OCI-M2 (cell line): Measurements from ENCODE around the gene ZNF555.
"Not testable (repeated sequence)": the region's sequence is repeated elsewhere in the genome, so short reads cannot be mapped to it uniquely, and the experiment has no call there.

Source experiments
- DNase-seq: peaks from one replicate; lab custom pipeline; 2025; ENCODE audit not compliant: unreplicated experiment; lab: John Stamatoyannopoulos, UW

Gene ZNF555

GRCh38 chr19:2807379-2808128 is 33.7 kb upstream of the ZNF555 start:
- DNase-seq: no peak

- DNase-seq: no peak
These were observed 32.9 kb upstream of the ZNF555 start for GRCh38 chr19:2808129-2808941.

- no peak for DNase-seq
These were observed 31.7 kb upstream of the ZNF555 start for GRCh38 chr19:2809387-2810140.

DNA sequence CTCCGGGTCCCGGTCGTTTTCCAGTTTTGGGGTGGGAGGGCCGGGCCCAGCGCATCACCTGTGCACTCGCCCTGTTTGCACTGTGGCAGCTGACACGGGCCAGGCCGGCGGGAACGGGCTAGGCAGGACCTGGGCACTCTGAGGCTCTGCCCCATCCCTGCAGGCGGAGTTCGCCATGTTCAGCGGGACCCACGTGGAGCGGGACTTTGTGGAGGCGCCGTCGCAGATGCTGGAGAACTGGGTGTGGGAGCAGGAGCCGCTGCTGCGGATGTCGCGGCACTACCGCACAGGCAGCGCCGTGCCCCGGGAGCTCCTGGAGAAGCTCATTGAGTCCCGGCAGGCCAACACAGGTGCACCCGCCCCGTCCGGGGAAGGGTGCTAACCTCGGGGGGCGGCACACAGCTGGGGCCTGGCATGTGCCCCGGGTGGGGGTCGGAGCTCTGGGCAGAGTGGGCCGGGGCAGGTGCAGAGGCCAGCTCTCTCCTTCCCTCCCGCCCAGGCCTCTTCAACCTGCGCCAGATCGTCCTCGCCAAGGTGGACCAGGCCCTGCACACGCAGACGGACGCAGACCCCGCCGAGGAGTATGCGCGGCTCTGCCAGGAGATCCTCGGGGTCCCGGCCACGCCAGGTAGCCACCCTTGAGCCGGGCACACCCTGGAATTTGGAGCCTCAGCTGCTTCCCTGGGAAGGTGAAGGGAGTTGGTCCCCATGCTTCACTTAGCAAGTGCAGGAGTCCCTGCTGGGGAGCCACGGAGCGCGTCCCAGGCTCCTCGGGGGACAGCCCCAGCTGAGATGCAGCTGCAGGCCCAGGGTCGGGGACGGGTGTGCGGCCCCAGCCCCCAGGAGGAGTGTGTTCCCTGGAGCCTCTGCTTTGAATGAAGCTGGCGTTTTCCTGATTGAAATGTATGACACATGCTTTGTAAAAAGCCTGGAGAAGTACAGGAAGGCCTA is 30.9 kb upstream of the ZNF555 start:
- no peak for DNase-seq

DNA sequence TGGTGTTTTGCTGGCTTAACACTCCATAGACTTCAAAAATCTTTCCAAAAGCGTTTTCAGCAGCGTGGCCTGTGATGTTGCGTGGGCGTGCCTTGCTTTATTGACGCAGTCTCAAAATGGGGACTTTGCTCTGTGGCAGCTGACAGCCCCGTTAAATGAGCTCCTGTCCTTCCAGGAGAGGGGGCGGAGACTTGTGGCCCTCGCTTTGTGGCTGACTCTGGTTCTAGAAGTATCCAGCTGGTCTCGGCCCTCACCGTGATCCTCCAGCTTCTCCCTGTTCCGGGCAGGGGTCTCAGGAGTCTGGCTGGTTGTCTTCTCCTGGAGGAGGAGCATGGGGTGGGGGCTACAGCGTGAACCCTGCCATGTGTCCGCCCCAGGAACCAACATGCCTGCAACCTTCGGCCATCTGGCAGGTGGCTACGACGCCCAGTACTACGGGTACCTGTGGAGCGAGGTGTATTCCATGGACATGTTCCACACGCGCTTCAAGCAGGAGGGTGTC is 30.0 kb upstream of the ZNF555 start:
- no peak for DNase-seq

GRCh38 chr19:2811735-2812413 is 29.4 kb upstream of the ZNF555 start:
- no peak for DNase-seq

GRCh38 chr19:2812414-2813234 is 28.7 kb upstream of the ZNF555 start:
- no peak for DNase-seq

- no peak for DNase-seq
These were observed 27.8 kb upstream of the ZNF555 start for GRCh38 chr19:2813235-2814160.

- no peak for DNase-seq
These were observed 26.8 kb upstream of the ZNF555 start for GRCh38 chr19:2814426-2814825.

DNA sequence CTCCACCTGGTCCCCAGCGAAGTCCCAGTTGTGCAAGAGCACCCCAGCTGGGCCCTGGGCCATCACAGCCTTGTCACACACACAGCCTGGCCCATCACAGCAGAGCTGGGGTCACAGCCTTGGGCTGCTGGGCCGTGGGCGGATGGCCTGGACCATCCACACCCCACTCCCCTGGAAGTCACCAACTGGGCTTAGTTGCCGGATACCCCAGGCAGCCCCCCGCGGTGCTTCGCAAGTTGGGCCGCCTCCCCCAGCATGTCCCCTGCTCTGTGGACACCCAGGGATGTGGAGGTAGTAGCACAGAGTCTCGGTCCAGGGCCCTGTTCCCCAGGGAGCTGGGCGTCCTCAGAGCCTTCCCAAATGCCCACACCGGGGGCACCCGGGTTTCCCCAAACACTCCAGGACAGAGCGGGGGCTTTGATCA is 26.1 kb upstream of the ZNF555 start:
- DNase-seq: no peak

DNA sequence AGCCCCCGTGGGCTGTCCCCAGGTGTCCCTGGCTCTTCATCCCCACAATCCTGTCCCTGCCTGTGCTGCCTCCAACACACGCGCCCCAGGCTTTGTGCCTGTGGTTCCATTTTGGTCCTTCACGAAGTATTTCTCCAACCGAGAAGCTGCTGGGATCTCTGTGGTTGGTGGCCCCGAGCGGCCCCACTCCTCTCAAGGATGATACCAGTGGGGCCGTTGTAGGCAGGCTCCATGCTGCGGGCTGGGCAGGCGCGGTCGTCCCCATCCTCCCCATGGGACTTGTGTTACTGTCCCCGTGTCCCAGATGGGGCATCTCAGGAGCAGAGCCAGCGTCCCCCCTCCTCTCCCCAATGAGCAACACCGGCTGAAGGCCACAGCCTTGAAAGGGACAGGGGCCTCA is 25.4 kb upstream of the ZNF555 start:
- no peak for DNase-seq

- no peak for DNase-seq
These were observed 24.6 kb upstream of the ZNF555 start for GRCh38 chr19:2816641-2817040.

GRCh38 chr19:2817237-2817829 is 23.9 kb upstream of the ZNF555 start:
- DNase-seq: not testable (repeated sequence)

- DNase-seq: peak; percentile 79
These were observed 21.6 kb upstream of the ZNF555 start, which contains the start of gene ZNF554 for GRCh38 chr19:2819540-2820111. Gene ZNF554, plus strand, starts transcription at chr19:2819868. Its CDS starts 204 bp downstream, at chr19:2820072.

- no peak for DNase-seq
These were observed 21.1 kb upstream of the ZNF555 start for GRCh38 chr19:2820112-2820702.

DNA sequence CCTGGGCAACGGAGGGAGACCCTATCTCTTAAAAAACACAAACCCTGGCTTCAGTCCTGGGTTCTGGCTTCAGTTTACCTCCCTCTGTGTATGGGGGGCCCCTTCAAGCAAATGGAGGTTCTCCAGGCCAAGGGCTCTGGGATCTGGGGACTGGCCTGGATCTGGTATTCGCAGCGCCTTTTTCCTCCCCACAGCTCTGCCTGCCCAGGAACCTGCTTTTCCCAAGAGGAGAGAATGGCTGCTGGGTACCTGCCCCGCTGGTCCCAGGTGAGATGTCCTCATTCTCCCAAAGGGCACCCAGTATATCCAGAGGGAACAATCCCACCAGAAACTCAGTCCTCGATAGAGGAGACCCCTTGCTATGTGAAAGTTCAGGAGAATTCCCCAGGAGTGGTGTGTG is 18.4 kb upstream of the ZNF555 start:
- DNase-seq: no peak

DNA sequence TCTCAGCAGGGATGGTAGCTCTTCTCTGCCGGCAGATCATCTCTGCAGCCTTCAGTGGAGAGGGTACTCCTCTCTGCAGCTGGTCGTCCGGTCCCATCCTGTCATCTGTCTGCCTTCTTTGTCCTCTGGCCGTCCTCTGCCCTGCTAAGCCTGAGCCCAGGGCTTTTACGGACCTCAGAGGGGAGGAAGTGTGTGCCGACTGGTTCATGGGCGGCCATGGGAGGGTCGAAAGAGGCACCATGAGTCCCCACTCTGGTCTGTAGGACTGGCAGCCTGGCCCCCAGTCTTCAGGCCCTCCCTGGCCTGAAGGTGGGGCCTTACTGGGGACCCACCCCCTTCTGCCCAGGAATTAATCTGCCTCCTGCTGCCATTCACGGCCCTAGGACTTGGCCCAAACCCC is 17.6 kb upstream of the ZNF555 start:
- no peak for DNase-seq
